ENCODE measurements around the gene PDCD1LG2. TPM values are rescaled to one million over a fixed set of nuclear protein-coding genes. Genes with fewer than 3 reads are reported as not detected.

PDCD1LG2 gene
- total RNA-seq, 1 donor from 2014 or later = 1.7 TPM

DNA sequence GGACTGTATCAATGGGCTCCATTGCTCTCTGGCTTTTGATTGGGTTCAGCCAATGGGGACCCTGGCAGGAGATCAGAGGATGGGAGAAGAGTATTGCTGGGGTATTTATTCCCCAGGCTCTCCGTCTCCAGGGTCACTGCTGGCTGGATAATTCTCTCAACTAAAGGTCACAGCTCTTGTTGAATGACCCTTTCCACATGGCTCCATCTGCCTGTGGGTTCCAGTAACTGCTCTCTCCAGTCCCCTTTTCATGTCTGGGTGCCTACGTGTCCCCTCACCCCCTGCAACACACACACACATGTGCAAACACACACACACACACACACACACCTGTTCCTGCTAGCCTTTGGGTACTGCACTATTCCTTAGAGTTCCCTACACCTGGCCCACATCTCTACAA, 64.7 kb downstream of the PDCD1LG2 start:
- DNase-seq (ENCODE audit: extremely low spot score, unreplicated experiment) = no peak
- Mint-ChIP-seq H3K27ac (ENCODE audit: unreplicated experiment) (no peak overlapping the region), H3K4me3 (ENCODE audit: unreplicated experiment) (no peak overlapping the region), H3K36me3 (ENCODE audit: unreplicated experiment) (no peaks in the 10 kb centered on the region), H3K9me3 (ENCODE audit: unreplicated experiment) (no peaks in the 10 kb centered on the region), H3K27me3 (ENCODE audit: unreplicated experiment) (no peaks in the 10 kb centered on the region), H3K4me1 (ENCODE audit: unreplicated experiment) (no peaks in the 10 kb centered on the region)
- TF ChIP-seq, protein P1, sequence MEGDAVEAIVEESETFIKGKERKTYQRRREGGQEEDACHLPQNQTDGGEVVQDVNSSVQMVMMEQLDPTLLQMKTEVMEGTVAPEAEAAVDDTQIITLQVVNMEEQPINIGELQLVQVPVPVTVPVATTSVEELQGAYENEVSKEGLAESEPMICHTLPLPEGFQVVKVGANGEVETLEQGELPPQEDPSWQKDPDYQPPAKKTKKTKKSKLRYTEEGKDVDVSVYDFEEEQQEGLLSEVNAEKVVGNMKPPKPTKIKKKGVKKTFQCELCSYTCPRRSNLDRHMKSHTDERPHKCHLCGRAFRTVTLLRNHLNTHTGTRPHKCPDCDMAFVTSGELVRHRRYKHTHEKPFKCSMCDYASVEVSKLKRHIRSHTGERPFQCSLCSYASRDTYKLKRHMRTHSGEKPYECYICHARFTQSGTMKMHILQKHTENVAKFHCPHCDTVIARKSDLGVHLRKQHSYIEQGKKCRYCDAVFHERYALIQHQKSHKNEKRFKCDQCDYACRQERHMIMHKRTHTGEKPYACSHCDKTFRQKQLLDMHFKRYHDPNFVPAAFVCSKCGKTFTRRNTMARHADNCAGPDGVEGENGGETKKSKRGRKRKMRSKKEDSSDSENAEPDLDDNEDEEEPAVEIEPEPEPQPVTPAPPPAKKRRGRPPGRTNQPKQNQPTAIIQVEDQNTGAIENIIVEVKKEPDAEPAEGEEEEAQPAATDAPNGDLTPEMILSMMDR (IDR thresholded peaks at IDR 0.05) = no peak

DNA sequence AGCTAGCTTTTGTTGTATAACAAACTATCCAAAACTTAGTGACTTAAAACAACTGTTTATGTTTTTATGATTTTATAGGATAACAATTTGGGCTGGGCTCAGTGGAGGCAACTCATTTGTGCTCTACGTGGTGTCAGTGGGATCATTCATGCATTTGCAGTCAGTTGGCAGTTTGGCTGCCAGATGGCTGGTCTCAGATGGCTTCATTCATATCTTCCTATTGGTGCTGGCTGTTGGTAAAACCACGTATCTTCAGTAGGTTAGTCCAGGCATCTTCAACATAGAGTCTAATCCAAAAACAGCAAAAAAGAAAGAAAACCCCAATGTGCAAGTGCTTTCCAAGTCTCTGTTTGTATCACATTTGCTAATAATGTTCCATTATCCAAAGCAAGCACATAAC, 66.9 kb downstream of the PDCD1LG2 start:
- Mint-ChIP-seq H3K4me1 (ENCODE audit: unreplicated experiment) (peaks cover under 1% of the 10 kb centered on the region), H3K27me3 (ENCODE audit: unreplicated experiment) (no peaks in the 10 kb centered on the region), H3K27ac (ENCODE audit: unreplicated experiment) (no peak overlapping the region), H3K9me3 (ENCODE audit: unreplicated experiment) (no peaks in the 10 kb centered on the region), H3K36me3 (ENCODE audit: unreplicated experiment) (no peaks in the 10 kb centered on the region), H3K4me3 (ENCODE audit: unreplicated experiment) (no peak overlapping the region)
- no peak for DNase-seq (ENCODE audit: extremely low spot score, unreplicated experiment)
- TF ChIP-seq, protein P1 (IDR thresholded peaks at IDR 0.05) = no peak

DNA sequence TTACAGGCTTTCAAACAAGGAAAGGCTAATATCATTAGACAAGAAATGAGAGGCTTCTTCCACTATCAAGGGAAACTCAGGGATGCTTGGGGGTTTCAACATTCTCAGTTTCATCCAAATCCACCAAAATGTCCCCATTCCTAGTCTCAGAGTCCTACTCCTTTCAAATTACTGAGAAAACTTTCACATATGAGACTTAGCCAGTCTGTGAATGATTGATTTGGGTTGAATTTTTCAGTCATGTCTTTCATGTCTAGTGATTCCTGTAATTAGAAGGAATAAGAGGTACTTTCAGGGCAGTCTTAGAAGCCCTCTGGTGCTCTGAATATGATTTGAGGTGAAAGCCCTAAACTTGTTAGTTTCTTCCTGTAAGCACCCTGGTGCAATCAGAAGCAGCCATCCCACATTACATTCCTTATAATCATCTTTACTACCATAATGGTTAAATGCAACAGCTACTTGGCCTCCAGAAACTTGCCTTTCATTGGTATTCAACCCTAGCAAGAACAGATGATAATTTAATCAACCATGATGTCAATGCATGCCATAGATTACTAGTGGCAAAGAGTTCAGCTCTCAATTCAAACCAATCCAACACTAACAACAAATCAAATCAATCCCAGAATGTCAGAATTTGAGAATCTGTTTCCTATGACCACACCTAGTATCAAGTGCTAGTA, 67.8 kb downstream of the PDCD1LG2 start:
- H3K36me3 Mint-ChIP-seq (ENCODE audit: unreplicated experiment) = no peaks in the 10 kb centered on the region
- H3K9me3 Mint-ChIP-seq (ENCODE audit: unreplicated experiment) = no peaks in the 10 kb centered on the region
- peaks cover 8% of the 10 kb centered on the region for H3K4me1 Mint-ChIP-seq (ENCODE audit: unreplicated experiment)
- H3K27ac Mint-ChIP-seq (ENCODE audit: unreplicated experiment) = no peak overlapping the region
- TF ChIP-seq, protein P1 (IDR thresholded peaks at IDR 0.05) = no peak
- no peaks in the 10 kb centered on the region for H3K27me3 Mint-ChIP-seq (ENCODE audit: unreplicated experiment)
- no peak for DNase-seq (ENCODE audit: extremely low spot score, unreplicated experiment)
- H3K4me3 Mint-ChIP-seq (ENCODE audit: unreplicated experiment) = no peak overlapping the region

DNA sequence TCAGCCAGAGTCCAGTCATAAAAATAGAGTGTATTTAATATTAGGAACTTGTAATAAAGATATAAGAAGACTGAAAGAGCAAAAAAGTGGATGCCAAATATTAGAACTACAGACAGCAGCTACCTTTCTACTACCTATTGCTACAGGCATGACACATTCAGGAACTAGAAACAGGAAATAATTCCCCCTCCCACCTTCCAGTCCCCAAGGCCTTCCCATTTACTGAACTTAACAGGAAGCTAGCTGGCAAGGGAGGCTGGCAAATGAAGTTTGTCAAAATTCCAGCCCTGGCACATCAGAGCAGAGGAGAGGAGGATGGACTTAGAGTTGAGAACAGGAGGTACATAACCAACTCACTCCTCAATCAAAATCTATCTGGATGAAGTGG, 68.4 kb downstream of the PDCD1LG2 start:
- H3K4me1 Mint-ChIP-seq (ENCODE audit: unreplicated experiment) = peaks cover 13% of the 10 kb centered on the region
- DNase-seq (ENCODE audit: extremely low spot score, unreplicated experiment) = no peak
- H3K4me3 Mint-ChIP-seq (ENCODE audit: unreplicated experiment) = no peak overlapping the region
- H3K36me3 Mint-ChIP-seq (ENCODE audit: unreplicated experiment) = no peaks in the 10 kb centered on the region
- no peaks in the 10 kb centered on the region for H3K9me3 Mint-ChIP-seq (ENCODE audit: unreplicated experiment)
- H3K27me3 Mint-ChIP-seq (ENCODE audit: unreplicated experiment) = no peaks in the 10 kb centered on the region
- H3K27ac Mint-ChIP-seq (ENCODE audit: unreplicated experiment) = no peak overlapping the region
- TF ChIP-seq, protein P1 (IDR thresholded peaks at IDR 0.05) = no peak

DNA sequence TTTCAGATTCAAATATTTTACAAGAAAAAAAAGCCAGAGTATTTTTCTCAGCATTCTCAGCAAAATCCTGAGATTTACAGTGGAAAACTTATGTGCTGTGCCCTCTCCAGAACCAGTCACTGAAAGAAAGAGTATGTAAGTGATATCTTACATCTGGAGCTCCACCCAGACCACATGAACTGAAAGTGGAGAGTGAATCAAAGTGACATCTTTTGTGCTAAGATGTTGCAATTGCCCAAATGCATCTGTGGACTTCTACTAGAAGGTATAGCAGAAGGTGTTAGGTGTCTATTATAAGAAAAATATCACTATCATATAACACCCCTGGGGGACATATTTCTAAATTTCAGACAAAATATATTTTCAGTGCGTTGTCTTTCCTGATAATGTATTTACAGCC, 69.5 kb downstream of the PDCD1LG2 start:
- H3K4me3 Mint-ChIP-seq (ENCODE audit: unreplicated experiment) = no peak overlapping the region
- TF ChIP-seq, protein P1 (IDR thresholded peaks at IDR 0.05) = no peak
- no peak overlapping the region for H3K27ac Mint-ChIP-seq (ENCODE audit: unreplicated experiment)
- no peaks in the 10 kb centered on the region for H3K27me3 Mint-ChIP-seq (ENCODE audit: unreplicated experiment)
- H3K36me3 Mint-ChIP-seq (ENCODE audit: unreplicated experiment) = no peaks in the 10 kb centered on the region
- no peaks in the 10 kb centered on the region for H3K9me3 Mint-ChIP-seq (ENCODE audit: unreplicated experiment)
- peaks cover 13% of the 10 kb centered on the region for H3K4me1 Mint-ChIP-seq (ENCODE audit: unreplicated experiment)
- DNase-seq (ENCODE audit: extremely low spot score, unreplicated experiment) = no peak
